ENCODE results near the gene STAT6. TPM values are rescaled to one million over a fixed set of nuclear protein-coding genes. Genes with fewer than 3 reads are reported as not detected.

STAT6 gene
- total RNA-seq, 2 donors from 2014 or later: 124 to 237 TPM

GRCh38 chr12:57096748-57097553 is 14.2 kb downstream of the STAT6 start:
- DNase-seq (ENCODE audit: low spot score): no peak
- intact Hi-C loops (cut with DNase I): no loop called here
- peak overlapping the region; percentile 64 to 99 for H3K27ac ChIP-seq
- H3K27me3 ChIP-seq (replicated peaks; ENCODE audit: insufficient read depth): no peaks in the 10 kb centered on the region
- WGBS: 71% methylated on average over 8 of the region's 8 CpGs
- H3K36me3 ChIP-seq: peaks cover 14 to 15% of the 10 kb centered on the region in 2 donors
- no peaks in the 10 kb centered on the region for H3K9me3 ChIP-seq
- no peak overlapping the region for H3K4me3 ChIP-seq
- H3K4me1 ChIP-seq (replicated peaks): peaks cover 23% of the 10 kb centered on the region
- TF ChIP-seq CTCF (IDR thresholded peaks at IDR 0.05) (no peak), POLR2AphosphoS5 (IDR thresholded peaks at IDR 0.05) (no peak), POLR2A (IDR thresholded peaks at IDR 0.05) (no peak)

DNA sequence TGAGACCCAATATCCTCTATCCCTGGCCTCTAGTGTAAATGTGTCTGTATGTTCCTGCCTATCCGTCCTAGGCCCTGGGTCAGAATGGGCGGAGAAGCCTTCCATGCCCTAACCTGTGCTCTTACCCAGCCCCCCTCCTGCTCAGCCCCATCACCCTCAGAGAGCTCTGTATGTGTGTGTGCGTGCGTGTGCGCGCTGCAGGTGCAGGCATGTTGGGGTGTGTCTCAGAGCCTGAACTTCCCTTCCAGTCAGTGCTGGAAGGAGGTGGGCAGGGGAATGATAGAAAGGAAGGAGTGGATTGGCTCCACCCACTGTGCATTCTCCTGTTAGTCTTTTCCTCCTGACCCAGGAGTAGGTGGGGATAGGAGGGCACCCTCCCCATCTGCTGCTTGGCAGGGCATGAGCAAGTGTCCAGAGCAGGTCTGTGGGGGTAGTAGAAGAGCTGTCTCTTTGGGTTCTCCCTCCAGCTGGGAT is 15.0 kb downstream of the STAT6 start:
- Histone ChIP-seq H3K36me3 (peaks cover 14 to 15% of the 10 kb centered on the region in 2 donors), H3K27me3 (replicated peaks; ENCODE audit: insufficient read depth) (no peaks in the 10 kb centered on the region), H3K4me3 (no peak overlapping the region), H3K4me1 (replicated peaks) (peaks cover 30% of the 10 kb centered on the region), H3K27ac (peak overlapping the region; percentile 79 to 99), H3K9me3 (no peaks in the 10 kb centered on the region)
- 51% methylated on average over 6 of the region's 6 CpGs for WGBS
- peak; percentile 86 for DNase-seq (ENCODE audit: low spot score)
- peak; percentile 53 for TF ChIP-seq POLR2A (IDR thresholded peaks at IDR 0.05)
- TF ChIP-seq POLR2AphosphoS5 (IDR thresholded peaks at IDR 0.05): peak; percentile 92
- TF ChIP-seq CTCF (IDR thresholded peaks at IDR 0.05): no peak
- intact Hi-C loops (cut with DNase I): no loop called here

DNA sequence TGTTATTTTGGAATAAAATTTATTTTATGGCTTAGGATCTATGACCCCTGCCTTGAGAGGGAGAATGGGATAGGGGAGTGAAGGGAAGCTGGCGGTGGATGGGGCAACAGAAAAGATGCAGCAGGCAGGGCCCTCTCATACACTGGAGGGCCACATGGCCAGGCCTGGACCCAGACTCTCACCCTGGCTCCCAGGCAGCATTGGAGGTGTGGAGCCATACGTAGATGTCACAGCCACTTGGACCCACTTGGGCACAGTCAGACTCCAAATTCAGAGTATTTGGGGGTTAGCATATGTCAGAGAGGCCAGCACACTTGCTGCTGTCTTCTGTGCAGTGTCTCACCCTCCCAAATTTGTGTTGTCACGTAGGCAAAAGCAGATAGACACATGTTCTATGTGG is 15.7 kb downstream of the STAT6 start:
- Histone ChIP-seq H3K9me3 (no peaks in the 10 kb centered on the region), H3K27me3 (replicated peaks; ENCODE audit: insufficient read depth) (no peaks in the 10 kb centered on the region), H3K27ac (peak overlapping the region; percentile 79 to 99), H3K4me1 (replicated peaks) (peaks cover 34% of the 10 kb centered on the region), H3K36me3 (peaks cover 14 to 15% of the 10 kb centered on the region in 2 donors), H3K4me3 (no peak overlapping the region)
- 59% methylated on average over 3 of the region's 3 CpGs for WGBS
- intact Hi-C loops (cut with DNase I): loop anchor here (2.0 kb wide), 1 partner anchor 15 kb away; the partner anchor contains the start of gene STAT6
- TF ChIP-seq POLR2AphosphoS5 (IDR thresholded peaks at IDR 0.05) (no peak), POLR2A (IDR thresholded peaks at IDR 0.05) (no peak), CTCF (IDR thresholded peaks at IDR 0.05) (no peak)
- DNase-seq (ENCODE audit: low spot score): no peak

DNA sequence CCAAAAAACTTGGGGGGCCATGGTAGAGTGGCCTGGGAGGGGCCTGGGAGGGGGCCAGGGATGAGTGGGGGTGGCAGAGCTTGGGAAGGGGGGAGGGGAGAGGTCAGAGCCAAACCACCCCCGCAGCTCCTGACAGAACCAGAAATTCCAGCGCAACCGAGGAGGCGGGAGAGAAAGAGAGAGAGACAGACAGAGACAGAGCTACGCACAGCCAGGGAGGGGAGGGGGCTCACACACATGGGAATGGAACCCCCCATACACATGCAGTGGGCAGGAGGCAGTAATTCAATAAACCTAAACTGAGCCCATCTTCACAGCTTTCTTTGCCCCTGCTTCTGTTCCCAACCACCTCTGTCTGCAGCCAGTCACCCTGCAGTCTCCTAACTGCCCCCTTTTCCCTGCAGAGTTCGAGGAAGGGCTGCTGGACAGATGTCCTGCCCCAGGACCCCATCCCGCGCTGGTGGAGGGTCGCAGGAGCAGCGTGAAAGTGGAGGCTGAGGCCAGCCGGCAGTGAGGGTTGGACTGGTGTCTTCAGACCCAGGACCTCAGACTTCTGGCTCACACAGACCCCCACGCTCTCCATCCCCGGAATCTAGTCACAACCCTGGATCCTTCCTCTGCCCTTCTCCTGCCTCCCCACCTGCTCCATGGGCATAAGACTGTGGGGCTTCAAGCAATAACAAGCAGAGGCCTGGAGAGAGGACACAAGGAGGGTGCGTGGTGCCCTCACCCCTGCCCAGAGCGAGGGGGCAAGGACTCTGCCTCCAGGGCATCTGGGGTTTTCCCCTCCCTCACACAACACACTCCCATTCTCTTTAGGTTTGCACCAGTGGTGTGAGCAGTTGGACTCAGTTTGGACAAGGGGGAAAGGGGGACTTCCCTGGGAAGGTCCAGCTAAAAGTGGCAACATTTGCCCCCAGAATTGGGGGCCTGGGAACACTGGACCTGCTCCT is 16.7 kb downstream of the STAT6 start:
- no peak for TF ChIP-seq POLR2A (IDR thresholded peaks at IDR 0.05)
- no peak for TF ChIP-seq CTCF (IDR thresholded peaks at IDR 0.05)
- TF ChIP-seq POLR2AphosphoS5 (IDR thresholded peaks at IDR 0.05): peak; percentile 20
- Histone ChIP-seq H3K9me3 (no peaks in the 10 kb centered on the region), H3K4me3 (no peak overlapping the region), H3K36me3 (peaks cover 7 to 11% of the 10 kb centered on the region in 2 donors), H3K4me1 (replicated peaks) (peaks cover 34% of the 10 kb centered on the region), H3K27ac (peak overlapping the region; percentile 79 to 99), H3K27me3 (replicated peaks; ENCODE audit: insufficient read depth) (no peaks in the 10 kb centered on the region)
- WGBS: 22% methylated on average over 11 of the region's 15 CpGs
- peak; percentile 66 for DNase-seq (ENCODE audit: low spot score)
- intact Hi-C loops (cut with DNase I): loop anchor here (2.0 kb wide), 1 partner anchor 16 kb away; the partner anchor contains the start of gene STAT6
